Central memory CD4-positive, alpha-beta T cell (primary cell): ENCODE data around the gene IZUMO1.
"Not testable (repeated sequence)": the region's sequence is repeated elsewhere in the genome, so short reads cannot be mapped to it uniquely, and the experiment has no call there.

ENCODE experiments used
- DNase-seq: peaks from one replicate; pipeline ENCODE4 v3.0.0; 2022

Gene IZUMO1

GRCh38 chr19:48737360-48737998 lies 9.2 kb downstream of the IZUMO1 start:
- DNase-seq = no peak

- no peak for DNase-seq
Observed at GRCh38 chr19:48735031-48735615, 11.6 kb downstream of the IZUMO1 start.

GRCh38 chr19:48734625-48735024 lies 12.1 kb downstream of the IZUMO1 start:
- no peak for DNase-seq

GRCh38 chr19:48731452-48731851 lies 15.3 kb downstream of the IZUMO1 start:
- DNase-seq = no peak

- no peak for DNase-seq
Observed at GRCh38 chr19:48728911-48729664, 17.6 kb downstream of the IZUMO1 start.

- DNase-seq = peak; percentile 59
Observed at GRCh38 chr19:48726556-48726955, 20.2 kb downstream of the IZUMO1 start.

DNA sequence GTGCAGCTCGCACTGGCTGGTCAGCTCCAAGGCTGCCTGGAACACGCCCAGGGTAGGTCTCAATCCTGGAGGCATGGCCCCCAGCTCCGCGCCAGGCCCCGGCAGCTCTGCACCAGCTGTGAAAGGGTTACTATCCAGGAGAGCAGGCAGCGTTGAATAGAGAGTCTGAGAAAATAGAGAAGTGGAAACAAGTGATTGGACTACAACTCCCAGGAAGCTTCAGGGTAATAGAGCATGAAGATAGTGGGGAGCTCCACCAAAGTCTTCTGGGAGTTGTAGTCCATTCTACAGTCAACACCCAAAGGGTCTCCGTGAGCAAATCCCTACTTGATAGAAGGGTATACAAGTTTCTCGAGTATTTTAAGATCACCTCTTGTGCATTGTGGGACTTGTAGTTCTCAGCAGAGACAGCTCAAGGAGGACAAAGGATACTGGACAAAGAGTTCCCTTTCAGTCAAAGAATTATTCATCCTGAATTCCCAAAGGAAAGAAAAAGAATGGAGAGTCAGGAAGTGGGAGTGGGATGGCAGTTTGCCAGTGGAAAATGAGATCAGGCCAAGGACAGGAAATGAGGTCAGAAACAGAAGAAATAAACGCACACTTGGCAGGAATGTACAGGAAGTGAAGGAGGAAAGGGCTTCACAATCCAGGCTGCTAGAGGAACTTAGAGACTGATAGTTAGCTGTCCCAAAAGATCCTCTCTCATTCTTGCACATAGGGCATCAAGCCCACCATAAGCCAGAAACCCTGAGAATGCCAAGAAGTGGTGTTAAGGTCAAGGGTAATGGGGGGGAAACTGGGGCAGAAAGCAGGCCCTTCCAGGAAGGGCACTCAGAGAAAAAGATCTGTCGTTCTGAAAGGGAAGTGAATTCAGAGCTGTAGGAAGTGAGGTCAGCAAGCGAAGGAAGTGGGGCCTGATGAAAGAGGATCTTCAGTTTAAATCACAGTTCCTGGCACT lies 21.6 kb downstream of the IZUMO1 start:
- DNase-seq = peak; percentile 64

DNA sequence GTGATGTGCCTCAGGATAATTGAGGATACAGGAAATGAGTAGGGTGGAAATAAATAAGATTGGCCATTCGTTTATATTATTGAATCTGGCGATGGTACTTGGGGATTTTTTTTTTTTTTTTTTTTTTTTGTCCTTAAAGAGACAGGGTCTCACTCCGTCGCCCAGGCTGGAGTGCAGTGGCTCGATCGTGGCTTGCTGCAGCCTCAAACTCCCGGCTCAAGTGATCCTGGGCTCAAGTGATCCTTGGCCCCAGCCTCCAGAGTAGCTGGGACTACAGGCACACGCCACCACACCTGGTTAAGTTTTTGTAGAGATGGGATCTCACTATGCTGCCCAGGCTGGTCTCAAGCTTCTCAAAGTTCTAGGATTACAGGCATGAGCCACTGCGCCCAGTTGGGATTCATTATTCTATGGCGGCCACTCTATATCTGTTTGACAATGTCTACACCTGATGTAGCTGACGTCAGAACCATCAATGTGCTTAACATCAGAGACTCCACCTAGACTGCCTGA lies 24.5 kb downstream of the IZUMO1 start:
- DNase-seq = no peak

GRCh38 chr19:48720613-48721296 lies 26.0 kb downstream of the IZUMO1 start:
- DNase-seq = peak; percentile 90

GRCh38 chr19:48720251-48720612 lies 26.5 kb downstream of the IZUMO1 start:
- no peak for DNase-seq

- DNase-seq = no peak
Observed at GRCh38 chr19:48719263-48720171, 27.2 kb downstream of the IZUMO1 start, which contains the start of gene MAMSTR. TSS of gene MAMSTR (minus strand) at chr19:48719725. CDS start at chr19:48719031, 694 bp downstream.

DNA sequence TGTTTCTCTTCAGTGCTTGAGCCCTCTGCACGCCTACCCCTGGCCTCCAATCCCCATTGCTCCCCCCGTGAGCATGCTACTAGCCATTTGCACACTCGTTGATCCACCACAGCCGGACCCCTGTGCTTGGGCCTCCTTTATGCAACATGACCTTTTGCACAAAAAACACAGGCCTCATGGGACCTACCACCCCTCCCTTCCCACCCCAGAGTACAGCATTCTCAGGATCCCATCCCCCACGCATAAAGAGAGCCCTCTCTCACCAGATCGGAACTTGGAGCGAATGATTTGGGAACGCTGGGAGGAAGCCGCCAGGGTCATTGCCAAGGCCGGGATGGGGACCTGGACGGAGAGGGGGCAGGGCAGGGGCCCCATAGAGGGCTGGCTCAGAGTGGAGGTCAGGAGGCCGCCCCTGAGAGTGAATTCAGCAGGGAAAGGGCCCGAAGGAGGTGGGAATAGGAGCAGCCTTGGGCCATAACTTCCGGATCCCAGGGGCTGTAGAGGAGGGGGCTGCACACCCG lies 27.9 kb downstream of the IZUMO1 start:
- DNase-seq = no peak

GRCh38 chr19:48718106-48718505 lies 28.6 kb downstream of the IZUMO1 start:
- not testable (repeated sequence) for DNase-seq

- no peak for DNase-seq
Observed at GRCh38 chr19:48716562-48717291, 30.0 kb downstream of the IZUMO1 start.

DNA sequence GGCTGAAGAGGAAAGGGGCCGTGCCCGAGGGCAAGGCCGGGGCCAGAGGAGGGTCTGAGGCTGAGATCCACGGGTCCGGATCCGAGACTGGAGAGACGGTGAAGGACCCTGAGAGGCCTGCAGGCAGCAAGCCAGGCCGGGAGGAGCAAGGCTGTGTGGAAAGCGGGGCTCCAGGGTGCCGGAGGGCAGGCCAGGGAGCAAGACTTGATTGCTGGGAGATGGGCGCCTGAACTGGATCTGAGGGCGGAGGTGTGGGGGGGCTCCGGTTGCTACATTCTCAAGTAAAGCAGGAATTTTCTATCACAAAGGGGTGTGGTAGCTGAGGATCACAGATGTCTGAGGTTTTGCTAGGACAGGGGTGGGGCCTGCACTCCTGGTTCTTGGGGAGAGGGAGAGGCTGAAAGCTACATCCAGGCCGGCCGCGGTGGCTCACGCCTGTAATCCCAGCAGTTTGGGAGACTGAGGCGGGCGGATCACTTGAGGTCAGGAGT lies 31.0 kb downstream of the IZUMO1 start:
- DNase-seq = no peak

DNA sequence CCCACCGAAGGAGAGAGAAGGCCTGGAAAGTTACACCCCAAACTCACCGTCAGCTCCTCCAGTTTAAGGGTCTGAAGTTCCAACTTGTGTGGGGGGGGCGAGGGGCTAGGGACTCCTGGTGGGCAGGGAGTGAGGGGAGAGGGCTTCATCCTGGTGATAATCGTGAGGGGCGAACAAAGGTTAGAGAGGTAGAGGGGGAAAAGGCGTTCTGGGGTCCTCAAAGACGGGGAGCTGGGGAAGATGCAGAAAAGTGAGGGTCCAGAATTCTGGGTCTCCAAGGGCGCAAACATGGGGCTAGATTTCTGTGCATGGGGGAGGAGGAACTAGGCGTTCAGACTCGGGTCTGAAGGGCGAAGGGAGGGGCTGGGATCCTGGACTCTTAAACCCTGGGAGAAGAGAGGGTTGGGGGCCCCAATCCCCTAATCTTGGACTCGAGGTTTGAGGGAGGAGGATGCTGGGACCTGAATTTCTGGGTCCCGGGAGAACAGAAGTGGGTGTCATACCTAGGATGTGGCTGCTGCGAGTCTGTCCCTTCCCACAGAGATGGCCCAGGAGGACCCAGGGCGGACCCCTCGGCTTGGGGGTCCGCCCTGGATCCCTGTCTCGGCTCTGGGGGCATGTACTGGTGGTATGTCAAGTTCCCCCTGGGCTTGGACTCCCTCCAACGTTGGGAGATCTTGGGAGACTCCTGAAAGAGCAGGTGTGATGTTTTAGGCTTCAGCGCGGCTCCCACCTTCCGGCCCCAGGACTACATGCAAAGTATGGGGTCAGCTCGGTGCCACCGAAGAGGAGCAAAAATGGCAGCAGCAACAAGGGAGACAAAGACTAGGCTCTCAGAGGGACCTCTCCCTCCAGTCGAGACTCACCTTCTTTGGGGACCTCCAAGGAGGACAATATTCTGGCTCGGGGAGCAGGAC lies 31.7 kb downstream of the IZUMO1 start:
- DNase-seq = no peak

DNA sequence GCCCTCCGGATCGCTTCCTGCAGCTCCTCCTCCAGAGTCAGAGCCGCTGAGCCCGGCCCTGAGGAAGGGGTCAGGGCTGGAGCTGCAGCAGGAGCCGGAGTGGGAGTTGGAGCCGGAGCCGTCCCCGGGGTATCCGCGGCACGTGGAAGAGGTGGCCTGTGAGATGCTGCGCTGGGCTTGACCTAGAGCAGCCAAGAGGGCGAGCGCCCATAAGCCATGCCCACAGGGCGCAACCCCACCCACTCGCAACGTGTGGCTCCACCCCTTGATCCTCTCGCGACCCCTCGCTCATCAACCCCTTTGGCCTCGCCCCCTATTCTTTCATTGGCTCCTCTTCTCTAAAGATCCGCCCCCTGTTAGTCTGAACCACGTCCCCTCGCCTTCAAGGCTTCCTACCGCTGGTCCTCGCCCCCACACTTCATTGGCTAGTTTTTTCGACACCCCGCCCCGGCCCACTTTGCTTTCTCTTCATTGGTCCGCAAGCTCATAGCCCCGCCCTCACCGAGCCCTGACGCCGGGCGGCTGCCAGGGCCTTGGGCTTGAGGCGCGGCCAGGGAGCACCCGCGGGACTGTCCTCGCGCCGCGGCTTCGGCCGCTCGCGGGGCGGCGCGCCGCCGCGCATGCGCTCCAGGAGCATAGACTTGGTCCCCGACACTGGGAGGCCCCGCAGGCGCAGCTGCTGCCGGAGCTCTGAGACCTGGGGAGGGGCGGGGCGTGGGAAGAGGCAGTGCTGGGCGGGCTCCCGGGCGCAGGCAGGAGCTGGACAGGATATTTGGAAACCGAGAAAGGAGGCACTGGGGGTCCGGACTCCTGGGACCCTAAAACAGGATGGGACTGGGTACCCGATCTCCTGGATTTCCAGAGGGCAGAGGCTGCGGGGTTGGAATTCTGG lies 32.6 kb downstream of the IZUMO1 start:
- DNase-seq = peak; percentile 96
